Brain pericyte (primary cell): Measurements from ENCODE around the gene ANKRD55.

Experiments
- DNase-seq: peaks from one replicate; pipeline ENCODE4 v3.0.0-alpha.2; 2012; ENCODE audit warnings: low read depth, low spot score

ANKRD55 gene

DNA sequence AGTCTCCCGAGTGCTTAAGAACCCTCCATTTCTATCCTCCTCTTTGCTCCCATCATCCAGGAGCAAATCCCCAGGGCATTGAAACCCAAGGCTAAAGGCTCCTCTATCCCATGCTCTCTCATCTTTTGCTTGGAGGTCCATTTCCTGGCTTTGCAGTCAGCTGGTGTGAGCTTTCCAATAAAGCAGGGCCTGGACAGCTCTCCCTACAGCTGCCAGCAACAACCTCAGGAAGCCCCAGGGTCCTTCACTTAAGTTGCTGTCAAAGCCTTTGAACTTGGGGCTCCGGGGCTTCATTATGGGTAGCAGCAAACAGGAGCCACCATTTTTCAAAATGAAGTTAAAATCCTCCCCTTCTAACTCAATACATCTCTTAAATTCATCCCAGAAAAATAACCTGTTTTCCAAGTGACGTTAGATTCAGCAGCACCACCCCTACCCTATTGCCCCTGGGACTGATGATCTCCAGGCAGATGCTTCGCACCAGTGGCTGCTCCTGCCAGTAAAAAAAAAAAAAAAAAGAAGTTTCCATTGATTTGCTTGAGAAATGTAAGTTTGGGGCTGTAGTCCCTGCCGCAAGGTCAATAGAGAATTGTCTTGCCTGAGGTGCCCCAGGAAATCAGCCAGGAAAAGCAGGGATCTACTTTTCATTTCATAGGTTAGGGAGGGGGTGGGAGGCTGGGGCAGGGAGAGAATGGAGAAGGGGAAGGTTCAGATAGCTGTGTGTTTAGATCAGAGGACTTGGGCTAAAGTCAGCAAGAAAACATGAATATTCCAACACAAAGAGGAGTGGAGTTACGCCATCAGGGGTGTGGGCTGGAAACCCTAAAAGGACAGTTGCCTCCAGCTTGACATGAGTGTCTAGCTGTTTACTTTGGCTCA is 154.6 kb downstream of the ANKRD55 start:
- DNase-seq: no peak

DNA sequence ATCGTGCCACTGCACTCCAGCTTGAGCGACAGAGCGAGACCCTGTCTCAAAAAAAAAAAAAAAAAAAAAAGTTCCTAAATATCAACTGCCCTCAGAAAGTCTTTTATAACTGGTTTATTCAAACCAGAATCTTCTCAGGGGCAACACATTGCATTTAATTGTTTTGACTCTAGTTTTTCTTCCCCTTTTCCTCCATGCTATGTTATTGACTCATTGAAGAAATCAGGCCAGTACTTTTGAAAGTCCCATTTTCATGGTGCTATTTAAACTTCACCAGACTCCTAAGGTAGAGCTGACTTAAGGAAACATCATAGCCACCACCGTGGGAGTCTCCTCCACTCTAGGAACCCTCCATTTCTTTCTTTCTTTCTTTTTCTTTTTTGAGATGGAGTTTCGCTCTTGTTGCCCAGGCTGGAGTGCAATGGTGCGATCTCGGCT is 155.3 kb downstream of the ANKRD55 start:
- no peak for DNase-seq

DNA sequence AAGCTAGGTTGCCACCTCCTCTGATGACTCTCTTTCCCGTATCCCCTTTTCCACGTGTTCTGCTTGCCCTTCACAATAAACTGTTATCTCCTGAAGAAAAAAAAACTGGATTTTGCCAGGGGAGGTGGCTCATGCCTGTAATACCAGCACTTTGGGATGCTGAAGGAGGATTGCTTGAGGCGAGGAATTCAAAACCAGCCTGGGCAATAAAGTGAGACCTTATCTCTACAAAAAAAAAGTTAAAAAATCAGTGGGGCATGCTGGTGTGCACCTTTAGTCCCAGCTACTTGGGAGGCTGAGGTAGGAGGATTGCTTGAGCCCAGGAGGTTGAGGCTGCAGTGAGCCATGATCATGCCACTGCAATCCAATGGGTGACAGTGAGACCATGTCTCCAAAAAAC is 156.6 kb downstream of the ANKRD55 start:
- no peak for DNase-seq

DNA sequence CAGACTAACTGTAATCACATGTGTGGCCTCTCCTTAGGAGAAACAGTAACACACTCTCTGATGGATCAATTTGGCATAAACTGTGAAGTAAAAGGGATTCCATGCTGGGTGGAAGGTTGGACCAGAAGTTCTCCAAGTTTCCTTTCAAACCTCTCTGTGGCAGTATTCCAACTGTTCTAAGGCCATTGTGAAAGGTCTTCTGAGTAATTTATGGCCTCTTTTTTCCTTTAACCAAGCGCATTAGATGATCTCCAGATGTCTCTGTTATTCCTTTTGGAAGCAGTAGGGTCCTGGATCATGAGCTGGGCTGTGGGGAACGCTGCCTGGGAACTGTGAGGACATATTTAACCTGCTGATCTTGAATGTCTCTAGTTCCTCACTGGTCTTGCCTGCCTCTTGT is 157.8 kb downstream of the ANKRD55 start:
- no peak for DNase-seq

DNA sequence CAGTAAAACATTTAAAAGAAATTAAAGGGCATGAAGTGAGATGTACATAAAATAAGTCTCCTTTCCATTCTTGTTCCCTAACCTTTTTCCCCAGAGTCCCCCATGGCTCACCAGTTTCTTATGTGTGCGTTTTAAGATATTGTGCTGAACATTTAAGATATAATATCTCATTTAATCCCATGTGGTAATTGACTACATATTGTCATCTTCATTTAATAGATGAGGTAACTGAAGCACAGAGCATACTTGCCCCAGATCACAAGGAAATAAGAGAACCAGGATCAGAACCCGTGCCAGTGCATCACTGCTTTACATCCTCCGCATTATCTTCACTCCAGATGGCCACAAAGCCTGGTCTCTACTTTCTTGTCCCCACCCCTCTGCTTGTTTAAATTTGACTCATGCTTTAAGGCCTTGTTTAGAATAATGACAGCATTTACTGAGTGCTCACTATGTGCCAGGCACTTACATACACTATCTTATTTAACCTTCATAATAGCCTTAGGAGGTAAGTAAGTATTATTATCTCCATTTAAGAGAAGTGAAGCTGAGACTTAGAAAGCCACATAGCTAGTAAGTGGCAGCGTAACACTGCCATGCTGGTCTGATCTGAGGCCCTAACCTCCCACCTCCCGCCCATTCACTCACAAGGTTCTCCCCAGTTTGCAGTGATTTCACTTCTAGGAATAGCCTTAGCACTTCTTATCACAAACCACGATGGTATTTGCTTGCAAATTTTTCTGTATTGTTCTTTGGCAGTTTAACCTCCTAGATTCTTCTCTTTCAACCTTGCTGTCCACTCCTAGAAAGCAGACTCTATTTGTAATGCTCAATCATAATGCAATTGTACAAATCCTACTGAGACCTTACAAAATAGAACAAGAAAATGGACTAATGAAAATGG is 160.0 kb downstream of the ANKRD55 start:
- no peak for DNase-seq

DNA sequence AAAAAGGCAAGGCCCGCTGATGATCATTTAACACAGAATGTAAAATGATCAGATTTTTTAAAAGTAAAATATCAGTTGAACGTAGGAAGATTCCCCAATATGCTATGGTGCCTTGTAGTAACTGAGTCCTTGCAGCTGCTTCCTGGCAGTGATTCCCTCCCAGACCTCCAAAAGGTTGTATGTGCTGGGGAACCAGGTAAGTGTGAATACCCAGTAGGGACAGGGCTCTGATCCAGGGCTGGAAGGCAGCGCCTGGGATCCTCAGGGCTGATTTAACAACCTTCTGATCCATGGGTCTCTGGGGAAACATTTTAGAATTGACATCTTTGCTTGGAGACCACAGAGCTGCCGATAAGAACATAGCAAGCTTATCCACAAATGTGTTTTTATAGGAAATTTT is 161.7 kb downstream of the ANKRD55 start:
- DNase-seq: no peak

DNA sequence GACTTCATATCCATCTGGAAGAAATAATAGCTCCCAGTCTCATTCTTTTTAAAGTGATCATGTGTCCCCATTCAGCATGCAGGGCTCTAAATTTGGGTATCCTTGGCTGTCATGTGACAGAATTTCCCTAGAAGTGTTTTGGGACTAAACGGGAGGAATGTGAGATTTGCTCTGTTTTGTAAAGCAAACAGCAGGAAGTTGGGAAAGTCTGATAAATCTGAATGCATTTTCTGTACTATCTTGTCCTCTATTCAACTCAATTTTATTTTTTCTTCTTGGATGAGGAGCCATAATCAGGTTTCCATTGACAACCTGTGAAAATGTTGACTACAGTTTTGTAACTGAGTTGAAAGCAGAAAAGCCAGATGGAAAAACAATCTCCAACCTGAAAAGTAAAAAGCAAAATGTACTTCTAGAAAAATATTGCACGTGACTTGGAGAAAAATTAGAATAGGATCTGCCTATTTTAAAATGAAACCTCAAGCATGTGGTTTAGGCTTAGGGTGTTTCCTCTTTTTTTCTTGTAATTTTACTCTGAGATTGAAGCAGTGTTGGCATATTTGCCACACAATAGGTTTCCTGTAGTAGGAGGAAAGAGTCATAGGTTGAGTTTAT is 162.2 kb downstream of the ANKRD55 start:
- no peak for DNase-seq

DNA sequence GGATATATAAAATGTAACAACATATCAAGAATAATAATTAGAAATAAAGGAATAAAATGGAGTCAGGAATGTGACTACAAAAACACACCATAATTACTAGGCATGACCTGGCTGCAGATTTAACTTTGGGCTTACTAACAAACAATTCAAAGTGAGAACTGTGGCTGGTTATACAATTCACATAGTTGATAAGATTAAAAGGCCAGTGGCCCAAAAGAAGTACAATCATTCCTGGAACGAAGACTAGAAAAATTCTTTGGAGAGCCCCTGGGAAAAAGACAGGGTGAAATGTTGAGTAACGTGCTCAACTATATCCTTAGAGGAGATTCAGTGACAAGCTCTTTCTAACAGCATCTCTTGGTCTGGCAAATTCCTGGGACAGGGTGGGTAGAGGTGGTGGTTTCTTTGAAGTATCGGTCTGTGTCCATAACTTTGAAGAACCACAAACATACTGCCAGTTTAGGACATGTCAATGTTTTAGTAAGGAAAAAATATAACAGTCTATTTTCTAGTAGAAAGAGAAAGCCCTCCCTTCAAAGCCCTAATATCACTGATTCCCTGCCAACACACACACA is 163.4 kb downstream of the ANKRD55 start:
- no peak for DNase-seq

DNA sequence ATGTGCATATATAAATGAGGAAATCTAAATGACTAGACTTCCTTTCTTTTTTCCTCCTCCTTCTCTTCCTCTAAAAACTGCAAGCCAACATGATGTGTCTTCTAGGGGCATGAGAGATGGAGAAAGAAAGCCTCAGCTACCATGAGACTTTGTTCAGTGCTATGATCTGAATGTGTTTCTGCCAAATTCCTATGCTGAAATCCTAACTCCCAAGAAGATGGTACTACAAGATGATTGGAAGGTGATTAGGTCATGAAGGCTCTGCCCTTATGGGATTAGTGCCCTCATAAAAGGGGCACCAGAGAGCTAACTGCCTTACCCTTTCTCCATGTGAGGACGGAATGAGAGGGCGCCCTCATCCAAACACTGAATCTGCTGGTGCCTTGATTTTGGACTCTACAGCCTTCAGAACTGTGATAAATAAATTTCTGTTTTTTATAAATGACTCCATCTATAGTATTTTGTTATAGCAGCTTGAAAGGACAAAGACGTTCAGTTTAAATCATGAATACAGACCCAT is 166.1 kb downstream of the ANKRD55 start:
- DNase-seq: no peak

DNA sequence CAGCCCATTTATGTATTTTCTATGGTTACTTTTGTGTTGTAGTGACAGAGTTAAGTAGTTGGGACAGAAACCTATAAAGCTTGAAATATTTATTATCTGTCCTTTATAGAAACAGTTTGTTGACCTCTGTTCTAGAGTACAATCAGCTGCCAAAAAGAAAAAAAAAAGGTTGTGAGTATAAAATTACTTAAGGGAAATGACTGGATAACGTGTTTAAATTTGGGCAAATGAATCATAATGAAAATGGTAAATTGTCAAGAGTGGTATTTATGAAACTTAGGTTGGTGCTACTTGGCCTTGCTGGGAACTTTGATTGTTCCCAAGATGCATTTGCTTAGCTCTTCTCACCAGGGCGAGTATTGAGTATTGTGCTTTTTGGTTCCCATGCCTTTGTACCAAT is 168.1 kb downstream of the ANKRD55 start:
- no peak for DNase-seq

DNA sequence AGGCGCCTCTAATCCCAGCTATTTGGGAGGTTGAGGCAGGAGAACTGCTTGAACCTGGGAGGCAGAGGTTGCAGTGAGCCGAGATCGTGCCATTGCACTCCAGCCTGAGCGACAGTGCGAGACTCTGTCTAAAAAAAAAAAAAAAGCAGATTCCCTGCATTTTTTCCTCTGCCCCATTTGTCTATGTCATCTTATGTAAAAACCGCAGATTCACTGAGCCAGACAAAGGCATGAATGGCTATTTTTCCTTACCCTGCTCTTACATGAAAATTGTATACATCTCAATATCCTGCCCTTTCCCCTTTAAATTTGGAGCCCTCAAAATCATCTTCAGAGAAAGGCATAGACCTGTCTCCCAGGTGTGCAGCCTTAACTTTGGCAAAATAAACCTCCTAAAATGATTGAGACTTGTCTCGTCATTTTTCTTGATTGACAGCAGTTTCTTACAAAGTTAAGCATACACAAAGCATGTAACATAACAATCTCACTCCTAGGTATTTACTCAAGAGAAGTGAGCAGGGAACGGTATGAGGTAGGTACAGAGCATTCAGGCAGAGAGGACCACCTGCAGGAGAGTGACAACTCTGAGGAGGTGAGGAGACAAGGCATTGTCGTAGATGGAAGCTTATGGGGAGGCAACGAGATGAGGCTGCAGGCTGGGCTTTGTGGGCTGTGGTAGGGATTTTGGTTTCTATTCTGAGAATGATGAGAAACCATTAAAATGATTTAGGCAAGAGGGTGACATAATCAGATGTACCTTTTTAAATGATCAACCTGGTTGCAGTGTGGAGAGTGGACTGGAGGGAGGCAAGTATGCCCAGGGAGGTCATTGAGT is 172.6 kb downstream of the ANKRD55 start:
- no peak for DNase-seq

DNA sequence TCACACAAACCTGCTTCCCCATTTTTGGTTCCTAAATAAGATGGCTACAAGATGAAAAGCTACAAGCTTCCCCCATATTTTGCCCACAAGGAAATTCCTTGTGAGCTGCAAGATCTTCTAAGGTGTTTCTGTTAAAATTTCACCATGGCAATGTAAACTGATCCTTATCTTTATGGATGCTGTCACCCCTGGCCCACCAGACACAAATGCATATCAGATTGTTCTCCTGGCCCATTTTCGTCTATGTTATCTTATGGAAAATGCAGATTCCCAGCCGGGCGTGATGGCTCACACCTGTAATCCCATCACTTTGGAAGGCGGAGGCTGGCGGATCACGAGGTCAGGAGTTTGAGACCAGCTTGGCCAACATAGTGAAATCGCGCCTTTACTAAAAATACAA is 173.3 kb downstream of the ANKRD55 start:
- DNase-seq: no peak

DNA sequence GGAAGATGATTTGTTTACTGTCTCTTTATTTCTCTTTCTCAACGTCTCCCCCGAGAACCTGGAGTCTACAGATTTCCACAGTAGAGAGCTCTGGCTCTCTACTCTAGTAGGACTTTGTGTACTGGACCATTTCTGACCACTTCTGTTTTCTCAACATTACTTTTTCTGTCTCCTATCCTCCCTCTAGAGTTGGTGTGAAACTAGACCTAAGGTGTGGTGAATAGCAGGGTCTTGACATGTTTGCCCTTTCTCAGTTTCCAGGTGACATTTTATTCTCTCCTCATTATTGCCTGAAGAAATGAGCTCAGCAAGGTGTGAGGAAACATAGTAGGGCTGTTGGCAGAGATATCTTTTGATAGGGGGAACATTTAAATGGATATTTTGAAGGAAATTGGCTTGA is 176.3 kb downstream of the ANKRD55 start:
- DNase-seq: no peak

DNA sequence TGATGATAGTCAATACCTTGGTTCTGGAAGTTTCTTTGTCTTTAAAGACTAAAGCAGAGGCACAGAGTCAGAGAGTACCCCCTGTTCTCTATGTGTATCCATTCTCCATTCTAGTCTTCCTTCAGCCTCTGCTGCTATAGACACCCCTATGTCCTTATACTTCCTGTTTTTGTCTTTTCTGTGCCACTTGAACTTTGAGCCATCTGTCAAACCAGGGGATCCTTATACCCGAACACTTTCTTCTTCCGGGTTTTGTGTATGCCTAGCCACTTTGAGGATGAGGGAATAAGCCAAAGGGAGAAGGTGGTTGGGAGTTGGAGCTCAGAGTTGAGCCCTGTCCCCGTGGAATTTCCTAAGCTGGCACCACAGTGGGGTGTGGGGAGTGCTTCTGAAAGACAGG is 177.3 kb downstream of the ANKRD55 start:
- no peak for DNase-seq

DNA sequence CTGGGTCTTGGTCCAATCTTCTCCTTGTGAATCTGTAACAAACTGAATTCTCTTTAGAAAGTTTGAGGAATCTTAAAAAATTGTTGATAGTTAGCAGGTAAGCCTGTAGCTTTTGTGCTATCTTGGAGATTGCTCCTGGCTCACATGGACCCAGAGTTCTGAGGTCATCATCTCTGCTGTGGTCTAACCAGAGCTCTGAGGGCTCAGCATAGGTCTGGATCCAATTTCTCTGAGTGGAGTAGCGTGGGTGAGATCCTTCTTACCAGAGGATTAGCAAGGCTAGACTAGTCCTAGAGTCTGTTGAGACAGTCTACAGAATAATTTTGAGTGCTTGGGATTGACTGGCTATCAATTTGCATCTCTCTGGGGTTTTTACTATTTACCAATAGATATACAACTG is 177.8 kb downstream of the ANKRD55 start:
- DNase-seq: no peak

DNA sequence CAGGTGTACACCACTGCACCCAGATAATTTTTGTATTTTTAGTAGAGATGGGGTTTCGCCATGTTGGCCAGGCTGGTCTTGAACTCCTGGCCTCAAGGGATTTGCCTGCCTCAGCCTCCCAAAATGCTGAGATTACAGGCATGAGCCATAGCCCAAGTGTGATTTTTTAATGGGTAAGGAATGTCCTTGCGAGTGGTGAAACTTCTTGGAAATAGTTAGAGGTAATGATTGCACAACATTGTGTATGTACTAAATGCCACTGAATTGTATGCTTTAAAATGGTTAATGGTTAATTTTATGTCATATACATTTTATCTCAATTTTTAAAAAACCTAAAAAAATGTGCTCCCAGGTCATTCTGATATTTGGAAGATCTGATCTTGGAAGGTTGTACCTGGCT is 178.5 kb downstream of the ANKRD55 start:
- no peak for DNase-seq

DNA sequence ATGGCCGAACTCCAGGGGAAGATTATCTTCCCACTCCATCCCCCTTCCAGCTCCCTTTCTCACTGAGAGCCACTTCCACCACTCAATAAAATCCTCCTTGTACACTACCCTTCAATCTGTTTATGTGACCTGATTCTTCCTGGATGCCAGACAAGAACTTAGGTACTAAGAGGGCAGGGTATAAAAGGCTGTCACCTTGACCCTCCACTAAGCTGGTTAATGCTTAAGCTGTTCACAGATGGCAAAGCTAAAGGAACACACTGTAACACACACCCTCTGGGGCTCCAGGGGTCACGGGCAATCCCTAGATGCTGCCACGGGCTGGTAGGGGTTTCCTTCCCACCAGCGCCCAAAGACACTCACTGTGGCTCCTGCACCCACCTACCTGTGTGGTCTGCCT is 179.8 kb downstream of the ANKRD55 start:
- no peak for DNase-seq

DNA sequence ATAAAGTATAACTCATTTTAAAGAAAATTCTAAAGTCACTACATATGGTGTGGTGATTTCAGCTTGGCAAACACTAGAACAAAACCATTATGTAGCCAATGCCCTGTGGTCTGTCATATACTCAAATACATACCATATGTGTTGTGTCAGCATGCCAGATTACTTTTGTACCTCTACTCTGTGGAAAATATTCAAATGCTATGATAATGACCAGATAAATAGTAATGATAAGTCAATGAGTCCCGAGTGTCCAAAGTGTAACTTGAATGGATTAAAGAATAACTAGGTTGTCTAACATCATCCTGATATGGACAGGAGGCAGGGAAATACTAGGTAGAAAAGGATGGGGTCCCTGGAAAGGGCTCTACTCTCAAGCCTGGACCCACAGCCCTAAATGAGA is 180.4 kb downstream of the ANKRD55 start:
- DNase-seq: no peak

DNA sequence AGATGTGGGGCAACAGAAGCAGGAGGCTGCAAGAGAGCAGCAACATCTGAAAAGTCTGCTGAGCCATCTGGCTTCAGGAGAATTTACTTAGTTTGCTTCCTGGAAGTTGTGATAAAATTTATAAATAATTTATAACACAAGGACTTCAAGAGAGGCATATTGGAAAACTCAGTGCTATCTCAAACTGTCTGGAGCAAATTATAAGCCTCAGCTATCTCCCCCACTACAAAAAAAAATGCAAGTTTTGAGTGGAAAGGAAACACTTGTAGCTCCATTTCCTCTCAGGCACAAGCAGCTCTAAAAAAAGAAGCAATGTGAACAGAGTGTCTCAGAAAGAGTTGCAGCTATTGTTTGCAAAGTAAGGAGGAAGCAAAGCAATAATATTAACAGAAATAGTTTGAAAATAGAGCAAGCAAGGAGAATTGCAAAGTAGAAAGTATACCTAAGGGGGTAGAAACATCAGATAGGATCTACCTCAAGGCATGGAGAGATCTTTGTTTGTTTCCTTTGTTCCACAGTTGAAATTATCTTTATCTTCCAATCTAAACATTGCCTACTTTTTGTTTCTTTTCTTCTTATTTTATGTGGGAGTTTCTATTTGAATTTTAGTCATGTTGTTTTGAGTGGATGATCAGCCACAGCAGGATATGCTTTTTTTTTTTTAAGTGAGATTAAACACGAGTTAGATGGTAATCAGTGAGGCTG is 182.4 kb downstream of the ANKRD55 start:
- no peak for DNase-seq
